HuH-7 (cell line): Measurements from ENCODE around the gene SLC23A1.
"Not testable (repeated sequence)": the region's sequence is repeated elsewhere in the genome, so short reads cannot be mapped to it uniquely, and the experiment has no call there.

ENCODE experiments used
- DNase-seq: peaks from one replicate; pipeline ENCODE4 v3.0.0; 2011; ENCODE audit warnings: low spot score

Gene SLC23A1

DNA sequence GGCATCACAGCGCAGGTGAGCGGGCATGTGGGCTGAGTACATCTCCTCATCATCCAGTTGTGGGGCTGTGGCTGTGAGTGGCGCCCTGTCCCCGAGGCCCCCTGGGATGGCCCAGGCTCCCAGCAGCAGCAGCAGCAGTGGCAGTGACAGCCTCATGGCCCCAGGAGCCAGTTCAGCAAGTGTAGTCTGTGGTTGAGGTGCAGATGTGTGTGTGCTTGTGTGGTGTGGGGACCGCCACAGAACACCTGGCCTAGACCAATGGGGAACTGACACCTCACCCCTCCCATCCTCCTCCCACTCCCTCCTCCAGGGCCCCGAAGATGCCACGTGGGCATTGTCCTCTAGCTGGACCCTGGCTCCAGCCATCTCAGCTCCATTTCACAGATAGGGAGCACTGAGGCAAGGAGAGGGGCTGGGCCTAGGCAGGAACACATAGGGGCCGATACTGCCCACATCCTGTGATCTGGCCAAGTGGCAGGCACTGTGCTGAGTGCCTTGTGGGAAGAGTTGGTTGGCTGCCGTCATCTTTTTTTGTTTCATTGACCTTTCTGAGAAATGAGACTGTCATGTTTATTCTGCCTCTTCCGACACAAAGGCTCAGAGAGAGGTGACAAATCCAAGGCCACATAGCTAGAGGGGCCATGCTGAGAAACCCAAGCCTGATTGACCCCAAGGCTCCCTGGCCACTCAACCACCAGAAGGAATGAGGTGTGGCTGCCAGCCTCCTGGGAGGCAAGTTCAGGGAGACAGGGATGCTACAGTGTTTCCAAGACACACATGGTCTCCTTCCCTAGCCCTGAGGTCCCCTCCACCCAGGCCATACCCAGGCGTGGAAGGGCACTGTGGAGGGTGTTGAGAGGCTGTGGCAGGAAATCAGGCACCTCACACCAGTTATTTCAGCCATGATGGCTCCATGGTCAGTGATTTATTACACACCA, 6.9 kb upstream of the SLC23A1 start, which contains the start of gene MZB1:
Gene MZB1, minus strand, starts transcription at position 213 of the 938 bp plus-strand sequence. Its CDS starts 57 bp downstream, at position 156.
- no peak for DNase-seq

DNA sequence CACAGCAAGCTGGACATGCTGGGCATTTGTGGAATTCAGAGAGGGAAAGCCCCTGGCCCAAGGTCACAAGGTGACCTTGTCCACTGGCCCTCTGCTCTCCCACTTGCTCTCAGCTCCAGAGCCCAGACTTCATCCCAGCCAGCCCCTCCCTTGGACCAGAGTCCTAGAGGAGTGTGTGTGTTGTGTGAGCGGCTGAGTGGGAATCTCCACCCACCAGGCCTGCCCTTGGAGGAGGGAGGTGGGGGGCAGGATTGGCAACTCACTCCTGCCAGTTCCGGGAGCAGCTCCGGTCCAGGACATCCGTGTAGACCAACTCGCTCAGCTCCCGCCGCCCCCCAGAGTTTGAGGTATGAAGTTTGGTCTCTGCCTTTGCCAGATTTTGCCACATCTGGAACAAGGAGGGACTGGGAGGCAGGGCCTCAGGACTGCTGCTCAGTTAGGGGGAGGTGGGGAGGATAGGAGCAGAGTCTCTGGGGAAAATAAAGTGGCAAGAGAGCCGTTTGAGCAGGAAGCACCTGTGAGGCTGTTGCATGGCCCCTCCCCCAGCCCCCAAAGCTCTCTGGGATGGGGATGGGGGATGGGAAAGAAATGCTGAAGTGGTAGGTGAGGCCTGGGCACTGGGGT, 5.2 kb upstream of the SLC23A1 start:
- no peak for DNase-seq

- no peak for DNase-seq
Observed at GRCh38 chr5:139387611-139388197, 4.6 kb upstream of the SLC23A1 start.

- not testable (repeated sequence) for DNase-seq
Observed at GRCh38 chr5:139386956-139387355, 3.9 kb upstream of the SLC23A1 start.

- no peak for DNase-seq
Observed at GRCh38 chr5:139386050-139386438, 2.9 kb upstream of the SLC23A1 start.

GRCh38 chr5:139385061-139386049, 2.3 kb upstream of the SLC23A1 start:
- DNase-seq, result no peak

DNA sequence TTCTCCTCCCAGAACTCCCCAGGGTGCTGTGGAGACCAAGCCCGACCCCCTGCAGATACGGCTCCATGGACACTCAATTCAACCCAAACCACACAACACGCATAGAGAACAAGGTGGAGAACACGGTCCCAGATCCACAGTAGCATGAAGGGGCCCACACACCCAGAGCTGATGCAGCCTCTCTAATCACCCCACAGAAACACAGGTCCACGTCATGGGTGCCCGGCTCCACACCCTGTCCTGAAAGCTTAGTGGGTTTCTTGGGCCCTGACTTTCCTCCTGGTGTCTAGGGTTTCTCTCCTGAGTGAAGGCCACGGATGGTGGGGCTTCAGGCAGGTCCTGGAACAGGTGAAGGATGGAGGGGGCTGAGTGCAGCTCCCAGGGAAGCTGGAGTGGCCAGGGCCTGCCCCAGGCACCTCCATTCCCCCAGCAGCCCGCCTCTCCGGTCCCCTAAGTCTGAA, 1.5 kb upstream of the SLC23A1 start:
- no peak for DNase-seq

GRCh38 chr5:139383993-139384590, 995 bp upstream of the SLC23A1 start:
- no peak for DNase-seq

- DNase-seq, result no peak
Observed at GRCh38 chr5:139382807-139383206, 290 bp downstream of the SLC23A1 start.

GRCh38 chr5:139381837-139382761, 998 bp downstream of the SLC23A1 start:
- DNase-seq, result no peak

GRCh38 chr5:139379626-139380449, 3.3 kb downstream of the SLC23A1 start:
- no peak for DNase-seq

GRCh38 chr5:139378941-139379361, 4.1 kb downstream of the SLC23A1 start:
- DNase-seq, result no peak

GRCh38 chr5:139378101-139378825, 4.8 kb downstream of the SLC23A1 start:
- DNase-seq, result no peak

- no peak for DNase-seq
Observed at GRCh38 chr5:139377226-139377625, 5.9 kb downstream of the SLC23A1 start.

DNA sequence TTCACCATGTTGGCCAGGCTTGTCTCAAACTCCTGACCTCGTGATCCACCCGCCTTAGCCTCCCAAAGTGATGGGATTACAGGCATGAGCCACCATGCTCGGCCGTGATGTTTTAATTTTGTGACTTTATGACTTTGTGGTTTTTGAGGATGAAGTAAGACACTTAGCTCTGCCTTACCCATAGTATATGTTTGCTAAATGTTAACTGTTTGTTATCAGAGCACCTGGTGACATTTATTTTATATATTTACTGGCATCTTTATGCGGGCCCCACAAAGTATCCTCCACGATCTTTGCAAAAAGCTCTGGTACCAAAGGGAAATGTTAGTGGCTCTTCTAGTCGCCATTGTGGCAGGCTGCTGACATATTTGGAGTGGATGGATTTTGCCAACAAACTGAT, 6.7 kb downstream of the SLC23A1 start:
- DNase-seq, result no peak

GRCh38 chr5:139374909-139375308, 8.2 kb downstream of the SLC23A1 start:
- no peak for DNase-seq

- DNase-seq, result no peak
Observed at GRCh38 chr5:139371482-139372435, 11.3 kb downstream of the SLC23A1 start.
